Inflammatory macrophage (primary cell): ENCODE results near the gene RAP1GAP.
"Not testable (repeated sequence)": the region's sequence is repeated elsewhere in the genome, so short reads cannot be mapped to it uniquely, and the experiment has no call there.

Experiments used
- DNase-seq, 2 donors: peaks; one replicate each; pipeline ENCODE4 v3.0.0-alpha.2; 2020 to 2022

The RAP1GAP gene

GRCh38 chr1:21568809-21569385 lies 100.3 kb downstream of the RAP1GAP start:
- no peak for DNase-seq

GRCh38 chr1:21568006-21568746 lies 101.0 kb downstream of the RAP1GAP start:
- no peak for DNase-seq

- DNase-seq: no peak
Observed at GRCh38 chr1:21567241-21568005, 101.7 kb downstream of the RAP1GAP start.

- not testable (repeated sequence) for DNase-seq
Observed at GRCh38 chr1:21566361-21566760, 102.8 kb downstream of the RAP1GAP start.

- no peak for DNase-seq
Observed at GRCh38 chr1:21565285-21565684, 103.9 kb downstream of the RAP1GAP start.

- peak in 1 of 2 donors; percentile 76 for DNase-seq
Observed at GRCh38 chr1:21564521-21565095, 104.5 kb downstream of the RAP1GAP start.

GRCh38 chr1:21563971-21564370 lies 105.2 kb downstream of the RAP1GAP start:
- DNase-seq: no peak

GRCh38 chr1:21562896-21563295 lies 106.3 kb downstream of the RAP1GAP start:
- no peak for DNase-seq

GRCh38 chr1:21560916-21561638 lies 108.1 kb downstream of the RAP1GAP start:
- DNase-seq: no peak

- DNase-seq: no peak
Observed at GRCh38 chr1:21559788-21560567, 109.2 kb downstream of the RAP1GAP start.

GRCh38 chr1:21553116-21553926 lies 115.8 kb downstream of the RAP1GAP start:
- no peak for DNase-seq

GRCh38 chr1:21552715-21553114 lies 116.4 kb downstream of the RAP1GAP start:
- DNase-seq: peak; percentile 46 to 70

GRCh38 chr1:21550866-21551475 lies 118.2 kb downstream of the RAP1GAP start:
- DNase-seq: no peak

- peak; percentile 23 to 31 for DNase-seq
Observed at GRCh38 chr1:21550097-21550496, 119.1 kb downstream of the RAP1GAP start.

- DNase-seq: no peak
Observed at GRCh38 chr1:21547876-21548275, 121.3 kb downstream of the RAP1GAP start.
